ENCODE data around the gene LILRA1. TPM values are rescaled to one million over a fixed set of nuclear protein-coding genes. Genes with fewer than 3 reads are reported as not detected.

The LILRA1 gene
- total RNA-seq, 1 experiment from 2014 or later, result not detected

DNA sequence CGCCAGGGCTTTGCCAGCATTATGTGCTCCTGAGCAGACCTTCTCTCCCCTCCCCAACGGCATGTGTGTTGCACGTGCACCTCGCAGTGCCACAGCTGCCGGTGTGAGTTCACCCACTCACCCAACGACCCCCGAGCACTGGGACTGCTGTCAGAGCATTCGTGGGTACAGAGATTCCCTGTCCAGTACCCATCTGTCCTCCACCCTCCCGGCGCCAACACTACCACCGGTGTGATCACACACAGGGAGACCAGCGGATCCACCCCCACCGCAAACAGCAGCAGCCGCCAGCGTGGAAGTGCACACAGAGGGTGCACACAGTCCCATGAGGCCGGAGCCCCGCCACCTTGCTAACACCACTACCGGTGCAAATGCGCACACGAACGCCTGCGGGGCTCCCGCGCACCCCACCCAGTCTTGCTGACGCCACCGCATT lies 15.9 kb downstream of the LILRA1 start:
- intact Hi-C loops (cut with micrococcal nuclease; ENCODE audit: unreplicated experiment), result no loop called here
- Histone ChIP-seq H3K36me3 (ENCODE audit: control insufficient read depth, insufficient read depth, low read length) (no peaks in the 10 kb centered on the region), H3K27ac (ENCODE audit: low read length) (no peak overlapping the region), H3K4me3 (ENCODE audit: low read depth in 2 of 2, low read length in 2 of 2) (no peak overlapping the region), H3K4me1 (ENCODE audit: control insufficient read depth, insufficient read depth, low read length) (no peaks in the 10 kb centered on the region), H3K9me3 (ENCODE audit: control insufficient read depth, insufficient read depth, low read depth, low read length) (peaks cover 13% of the 10 kb centered on the region; the same call in 1 of the 2 replicates), H3K27me3 (ENCODE audit: control insufficient read depth, insufficient read depth, low read length) (no peaks in the 10 kb centered on the region; the same call in none of the 2 replicates)
- in situ Hi-C loops (cut with HindIII; ENCODE audit: low pct_unique_long_range_greater_than_20kb, low sequenced_read_pairs), result no loop called here
- POLR2A ChIA-PET, result no interaction called here
- BruUV-seq (replicated peaks), result no TSS peak
- ATAC-seq (no peak), DNase-seq (ENCODE audit: low read depth, low spot score) (no peak)
- CTCF ChIA-PET, result no interaction called here
- TF ChIP-seq, protein P1, sequence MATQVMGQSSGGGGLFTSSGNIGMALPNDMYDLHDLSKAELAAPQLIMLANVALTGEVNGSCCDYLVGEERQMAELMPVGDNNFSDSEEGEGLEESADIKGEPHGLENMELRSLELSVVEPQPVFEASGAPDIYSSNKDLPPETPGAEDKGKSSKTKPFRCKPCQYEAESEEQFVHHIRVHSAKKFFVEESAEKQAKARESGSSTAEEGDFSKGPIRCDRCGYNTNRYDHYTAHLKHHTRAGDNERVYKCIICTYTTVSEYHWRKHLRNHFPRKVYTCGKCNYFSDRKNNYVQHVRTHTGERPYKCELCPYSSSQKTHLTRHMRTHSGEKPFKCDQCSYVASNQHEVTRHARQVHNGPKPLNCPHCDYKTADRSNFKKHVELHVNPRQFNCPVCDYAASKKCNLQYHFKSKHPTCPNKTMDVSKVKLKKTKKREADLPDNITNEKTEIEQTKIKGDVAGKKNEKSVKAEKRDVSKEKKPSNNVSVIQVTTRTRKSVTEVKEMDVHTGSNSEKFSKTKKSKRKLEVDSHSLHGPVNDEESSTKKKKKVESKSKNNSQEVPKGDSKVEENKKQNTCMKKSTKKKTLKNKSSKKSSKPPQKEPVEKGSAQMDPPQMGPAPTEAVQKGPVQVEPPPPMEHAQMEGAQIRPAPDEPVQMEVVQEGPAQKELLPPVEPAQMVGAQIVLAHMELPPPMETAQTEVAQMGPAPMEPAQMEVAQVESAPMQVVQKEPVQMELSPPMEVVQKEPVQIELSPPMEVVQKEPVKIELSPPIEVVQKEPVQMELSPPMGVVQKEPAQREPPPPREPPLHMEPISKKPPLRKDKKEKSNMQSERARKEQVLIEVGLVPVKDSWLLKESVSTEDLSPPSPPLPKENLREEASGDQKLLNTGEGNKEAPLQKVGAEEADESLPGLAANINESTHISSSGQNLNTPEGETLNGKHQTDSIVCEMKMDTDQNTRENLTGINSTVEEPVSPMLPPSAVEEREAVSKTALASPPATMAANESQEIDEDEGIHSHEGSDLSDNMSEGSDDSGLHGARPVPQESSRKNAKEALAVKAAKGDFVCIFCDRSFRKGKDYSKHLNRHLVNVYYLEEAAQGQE (IDR thresholded peaks at IDR 0.05; ENCODE audit: insufficient read depth in 1 of 2, low read depth in 2 of 2, low read length in 1 of 2), result no peak
- TF ChIP-seq POLR2AphosphoS5 (IDR thresholded peaks at IDR 0.05; ENCODE audit: low read depth, low read length) (no peak), SIN3A (IDR thresholded peaks at IDR 0.05; ENCODE audit: borderline replicate concordance, insufficient read depth, low read depth, low read length) (no peak), TCF7L2 (IDR thresholded peaks at IDR 0.05; ENCODE audit: low read depth, low read length) (no peak)
- TF ChIP-seq, protein P2, sequence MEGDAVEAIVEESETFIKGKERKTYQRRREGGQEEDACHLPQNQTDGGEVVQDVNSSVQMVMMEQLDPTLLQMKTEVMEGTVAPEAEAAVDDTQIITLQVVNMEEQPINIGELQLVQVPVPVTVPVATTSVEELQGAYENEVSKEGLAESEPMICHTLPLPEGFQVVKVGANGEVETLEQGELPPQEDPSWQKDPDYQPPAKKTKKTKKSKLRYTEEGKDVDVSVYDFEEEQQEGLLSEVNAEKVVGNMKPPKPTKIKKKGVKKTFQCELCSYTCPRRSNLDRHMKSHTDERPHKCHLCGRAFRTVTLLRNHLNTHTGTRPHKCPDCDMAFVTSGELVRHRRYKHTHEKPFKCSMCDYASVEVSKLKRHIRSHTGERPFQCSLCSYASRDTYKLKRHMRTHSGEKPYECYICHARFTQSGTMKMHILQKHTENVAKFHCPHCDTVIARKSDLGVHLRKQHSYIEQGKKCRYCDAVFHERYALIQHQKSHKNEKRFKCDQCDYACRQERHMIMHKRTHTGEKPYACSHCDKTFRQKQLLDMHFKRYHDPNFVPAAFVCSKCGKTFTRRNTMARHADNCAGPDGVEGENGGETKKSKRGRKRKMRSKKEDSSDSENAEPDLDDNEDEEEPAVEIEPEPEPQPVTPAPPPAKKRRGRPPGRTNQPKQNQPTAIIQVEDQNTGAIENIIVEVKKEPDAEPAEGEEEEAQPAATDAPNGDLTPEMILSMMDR (IDR thresholded peaks at IDR 0.05), result no peak

DNA sequence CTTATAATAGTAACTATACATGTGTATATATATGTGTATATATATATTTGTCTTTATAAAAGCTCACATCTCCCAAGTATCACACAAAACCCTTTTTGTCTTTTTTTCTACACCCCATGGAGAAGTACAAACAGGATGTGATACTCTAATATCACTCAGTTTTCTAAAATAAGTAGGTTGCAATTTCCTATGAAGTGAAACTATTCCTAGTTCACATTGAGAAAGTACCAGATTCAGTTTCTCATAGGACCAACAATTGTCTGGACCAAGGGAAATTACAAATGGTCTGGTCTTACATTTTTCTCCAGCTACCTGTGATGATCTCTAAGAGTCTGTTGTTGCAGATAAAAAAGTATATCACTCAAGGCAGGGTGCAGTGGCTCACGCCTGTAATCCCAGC lies 19.0 kb downstream of the LILRA1 start:
- H3K9me3 ChIP-seq (ENCODE audit: control insufficient read depth, insufficient read depth, low read depth, low read length), result 0 out of 2 replicates have a peak, but pooled peaks cover 7% of the 10 kb centered on the region
- no TSS peak for BruUV-seq (replicated peaks)
- intact Hi-C loops (cut with micrococcal nuclease; ENCODE audit: unreplicated experiment) (no loop called here), in situ Hi-C loops (cut with HindIII; ENCODE audit: low pct_unique_long_range_greater_than_20kb, low sequenced_read_pairs) (no loop called here)
- ChIA-PET POLR2A (no interaction called here), CTCF (no interaction called here)
- no peak overlapping the region for H3K27ac ChIP-seq (ENCODE audit: low read length)
- ATAC-seq (no peak), DNase-seq (ENCODE audit: low read depth, low spot score) (no peak)
- no peaks in the 10 kb centered on the region for H3K27me3 ChIP-seq (ENCODE audit: control insufficient read depth, insufficient read depth, low read length)
- no peak overlapping the region for H3K4me3 ChIP-seq (ENCODE audit: low read depth in 2 of 2, low read length in 2 of 2)
- H3K4me1 ChIP-seq (ENCODE audit: control insufficient read depth, insufficient read depth, low read length), result no peaks in the 10 kb centered on the region
- TF ChIP-seq, protein P1 (IDR thresholded peaks at IDR 0.05; ENCODE audit: insufficient read depth in 1 of 2, low read depth in 2 of 2, low read length in 1 of 2), result no peak
- TF ChIP-seq SIN3A (IDR thresholded peaks at IDR 0.05; ENCODE audit: borderline replicate concordance, insufficient read depth, low read depth, low read length) (no peak), POLR2AphosphoS5 (IDR thresholded peaks at IDR 0.05; ENCODE audit: low read depth, low read length) (no peak), TCF7L2 (IDR thresholded peaks at IDR 0.05; ENCODE audit: low read depth, low read length) (no peak)
- TF ChIP-seq, protein P2 (IDR thresholded peaks at IDR 0.05), result no peak
- H3K36me3 ChIP-seq (ENCODE audit: control insufficient read depth, insufficient read depth, low read length), result no peaks in the 10 kb centered on the region
